ENCODE measurements around the gene PPIG. TPM values are rescaled to one million over a fixed set of nuclear protein-coding genes. Genes with fewer than 3 reads are reported as not detected.

Gene PPIG
- total and polyA plus RNA-seq, 7 donors: 18.9 to 52.5 (median 39.1) TPM

- Histone ChIP-seq H3K4me3 (no peak overlapping the region), H3K36me3 (ENCODE audit: insufficient read depth in 1 of 2, low read depth in 1 of 2) (no peaks in the 10 kb centered on the region), H3K27me3 (ENCODE audit: insufficient read depth in 3 of 3, low read length in 2 of 3) (peaks cover 0 to 2% (median 0%) of the 10 kb centered on the region in 3 donors), H3K4me1 (no peaks in the 10 kb centered on the region), H3K27ac (no peak overlapping the region), H3K9me3 (no peaks in the 10 kb centered on the region)
- intact Hi-C loops (cut with DNase I): no loop called here
- 52 to 68% (median 61%) methylated on average over 3 of the region's 3 CpGs for WGBS, 3 donors
- ATAC-seq: no peak
- no peak for TF ChIP-seq CTCF (IDR thresholded peaks at IDR 0.05)
- no peak for DNase-seq
Measured at GRCh38 chr2:169656164-169656563, 72.0 kb downstream of the PPIG start.

GRCh38 chr2:169658877-169659276, 74.7 kb downstream of the PPIG start:
- WGBS, 3 donors: 94 to 100% (median 96%) methylated on average over 1 of the region's 1 CpG
- ATAC-seq: no peak
- DNase-seq: no peak
- no peaks in the 10 kb centered on the region for H3K4me1 ChIP-seq
- peaks cover 0 to 2% (median 0%) of the 10 kb centered on the region in 3 donors for H3K27me3 ChIP-seq (ENCODE audit: insufficient read depth in 3 of 3, low read length in 2 of 3)
- intact Hi-C loops (cut with DNase I): no loop called here
- H3K9me3 ChIP-seq: no peaks in the 10 kb centered on the region
- TF ChIP-seq CTCF (IDR thresholded peaks at IDR 0.05): no peak
- H3K27ac ChIP-seq: no peak overlapping the region
- H3K4me3 ChIP-seq: no peak overlapping the region
- H3K36me3 ChIP-seq (ENCODE audit: insufficient read depth in 1 of 2, low read depth in 1 of 2): no peaks in the 10 kb centered on the region

- Histone ChIP-seq H3K4me3 (no peak overlapping the region), H3K9me3 (no peaks in the 10 kb centered on the region), H3K36me3 (ENCODE audit: insufficient read depth in 1 of 2, low read depth in 1 of 2) (no peaks in the 10 kb centered on the region), H3K27me3 (ENCODE audit: insufficient read depth in 3 of 3, low read length in 2 of 3) (peaks cover 0 to 2% (median 0%) of the 10 kb centered on the region in 3 donors), H3K27ac (no peak overlapping the region), H3K4me1 (no peaks in the 10 kb centered on the region)
- DNase-seq: no peak
- ATAC-seq: no peak
- no peak for TF ChIP-seq CTCF (IDR thresholded peaks at IDR 0.05)
- intact Hi-C loops (cut with DNase I): no loop called here
- WGBS, 3 donors: 70 to 92% (median 78%) methylated on average over 1 of the region's 1 CpG
Measured at GRCh38 chr2:169659320-169659719, 75.2 kb downstream of the PPIG start.

- 67 to 76% (median 71%) methylated on average over 3 of the region's 3 CpGs for WGBS, 3 donors
- no peaks in the 10 kb centered on the region for H3K4me1 ChIP-seq
- no peaks in the 10 kb centered on the region for H3K9me3 ChIP-seq
- no peak for ATAC-seq
- no peaks in the 10 kb centered on the region for H3K36me3 ChIP-seq (ENCODE audit: insufficient read depth in 1 of 2, low read depth in 1 of 2)
- DNase-seq: no peak
- no peaks in the 10 kb centered on the region for H3K27me3 ChIP-seq (ENCODE audit: insufficient read depth in 3 of 3, low read length in 2 of 3)
- H3K4me3 ChIP-seq: no peak overlapping the region
- no peak for TF ChIP-seq CTCF (IDR thresholded peaks at IDR 0.05)
- intact Hi-C loops (cut with DNase I): no loop called here
- H3K27ac ChIP-seq: no peak overlapping the region
Measured at GRCh38 chr2:169661265-169661664, 77.1 kb downstream of the PPIG start.

- no peaks in the 10 kb centered on the region for H3K27me3 ChIP-seq (ENCODE audit: insufficient read depth in 3 of 3, low read length in 2 of 3)
- TF ChIP-seq CTCF (IDR thresholded peaks at IDR 0.05): no peak
- H3K9me3 ChIP-seq: no peaks in the 10 kb centered on the region
- H3K36me3 ChIP-seq (ENCODE audit: insufficient read depth in 1 of 2, low read depth in 1 of 2): no peaks in the 10 kb centered on the region
- 88 to 91% (median 90%) methylated on average over 1 of the region's 1 CpG for WGBS, 3 donors
- intact Hi-C loops (cut with DNase I): no loop called here
- no peak for ATAC-seq
- DNase-seq: no peak
- no peak overlapping the region for H3K4me3 ChIP-seq
- H3K4me1 ChIP-seq: no peaks in the 10 kb centered on the region
- no peak overlapping the region for H3K27ac ChIP-seq
Measured at GRCh38 chr2:169662744-169663143, 78.6 kb downstream of the PPIG start.

Measured in psoas muscle (tissue), 8 donors.